Caco-2 (cell line): ENCODE results near the gene GTPBP1. TPM values are rescaled to one million over a fixed set of nuclear protein-coding genes. Genes with fewer than 3 reads are reported as not detected.

ENCODE experiments used
- BruUV-seq: library from RNA; stranded (reverse); fragments of 400-500 nt; replicated peaks from 2 replicates; lab custom pipeline; 2021; lab: Mats Ljungman, UMichigan
- CTCF ChIA-PET: fragments of 300-600 bp; sonication (Branson Sonifier 250); formaldehyde crosslinking; loops from one replicate; lab custom pipeline; 2022; ENCODE audit warnings: antibody characterized with exemption; lab: Charles Lee
- POLR2A ChIA-PET: fragments of 300-600 bp; sonication (Branson Sonifier 250); formaldehyde crosslinking; loops from one replicate; lab custom pipeline; 2022; ENCODE audit warnings: antibody characterized with exemption; lab: Charles Lee
- DNase-seq, 2 experiments: peaks; one replicate each; pipeline versions ENCODE4 v3.0.0 to v3.0.0-alpha.2; 2020 to 2022
- H3K27me3 ChIP-seq: replicated peaks from 2 replicates; pipeline ENCODE4 v1.6.0; 2011; ENCODE audit warnings: low read length; ENCODE audit not compliant: control insufficient read depth, insufficient read depth
- H3K36me3 ChIP-seq: 2 replicates; pipeline ENCODE4 v1.5.1; 2011; ENCODE audit warnings: low read length; ENCODE audit not compliant: control insufficient read depth, insufficient read depth
- H3K4me1 ChIP-seq: fragments of 250-450 bp; sonication (Bioruptor Pico); 2 replicates; pipeline ENCODE4 v1.5.1; 2020; ENCODE audit warnings: mild to moderate bottlenecking
- H3K4me3 ChIP-seq: 2 replicates; pipeline ENCODE4 v1.5.1; 2011; ENCODE audit warnings: low read depth, mild to moderate bottlenecking, control low read depth, low read length
- H3K9me3 ChIP-seq: fragments of 250-450 bp; sonication (Bioruptor Pico); 2 replicates; pipeline ENCODE4 v1.5.1; 2020; ENCODE audit warnings: mild to moderate bottlenecking, moderate library complexity
- H3K27ac Mint-ChIP-seq: one replicate; pipeline ENCODE4 v1.8.0; 2022; ENCODE audit warnings: mixed read lengths; ENCODE audit not compliant: unreplicated experiment
- H3K27me3 Mint-ChIP-seq: one replicate; pipeline ENCODE4 v1.8.0; 2022; ENCODE audit warnings: mixed read lengths; ENCODE audit not compliant: insufficient read depth, unreplicated experiment
- H3K36me3 Mint-ChIP-seq: one replicate; pipeline ENCODE4 v1.8.0; 2022; ENCODE audit warnings: mild to moderate bottlenecking, mixed read lengths; ENCODE audit not compliant: insufficient read depth, unreplicated experiment
- H3K4me1 Mint-ChIP-seq: one replicate; pipeline ENCODE4 v1.8.0; 2022; ENCODE audit warnings: low read depth, mixed read lengths; ENCODE audit not compliant: unreplicated experiment
- H3K4me3 Mint-ChIP-seq: one replicate; pipeline ENCODE4 v1.8.0; 2022; ENCODE audit warnings: mild to moderate bottlenecking, moderate library complexity, mixed read lengths; ENCODE audit not compliant: unreplicated experiment
- H3K9me3 Mint-ChIP-seq: one replicate; pipeline ENCODE4 v1.8.0; 2022; ENCODE audit warnings: mixed read lengths; ENCODE audit not compliant: unreplicated experiment
- intact Hi-C: fragments of 100-400 bp; cut with micrococcal nuclease; formaldehyde crosslinking; loops from one replicate; pipeline ENCODE4 v1.10.0; 2022; ENCODE audit not compliant: unreplicated experiment
- total RNA-seq: library from RNA; stranded (reverse); gene quantifications from 2 replicates; pipeline ENCODE4 v1.2.3, GENCODE V29; 2022
- TF ChIP-seq, protein P1 (sequence below), 2 experiments: fragments of 200-600 bp in 1 of 2; IDR thresholded peaks; 1 replicate in 1 of 2; 2 replicates in 1 of 2; pipeline versions ENCODE4 v1.5.1 to v1.8.0; 2011 to 2022; ENCODE audit warnings: antibody characterized with exemption in 1 of 2, control low read depth in 1 of 2, inconsistent platforms in 1 of 2, low read depth in 1 of 2, low read length in 1 of 2, mild to moderate bottlenecking in 1 of 2, moderate library complexity in 1 of 2; ENCODE audit not compliant: insufficient read depth in 1 of 2, severe bottlenecking in 1 of 2, unreplicated experiment in 1 of 2

GTPBP1 gene
- total RNA-seq, 1 experiment from 2014 or later, result 47.2 TPM

DNA sequence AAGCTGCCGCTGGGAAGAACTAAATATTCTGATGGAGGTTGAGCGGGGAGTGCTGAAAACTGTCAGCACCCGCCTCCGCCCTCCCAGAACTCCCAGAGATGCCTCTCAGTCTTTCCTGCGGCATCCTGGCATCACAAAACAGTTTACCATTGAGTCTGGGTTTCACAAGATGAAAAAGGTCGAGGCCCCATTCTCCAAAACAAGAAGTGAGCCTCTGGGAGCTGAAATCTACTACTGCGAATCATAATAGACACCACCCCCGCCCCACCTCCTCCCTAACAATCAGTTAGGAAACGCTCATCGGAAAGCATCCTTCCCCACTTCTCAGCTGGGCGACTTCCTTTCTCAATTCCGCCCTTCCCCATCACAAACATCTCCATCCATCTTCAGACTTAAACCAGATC, 49.0 kb downstream of the GTPBP1 start:
- H3K4me3 Mint-ChIP-seq, result peak overlapping the region; percentile 77
- H3K36me3 Mint-ChIP-seq, result peaks cover 30% of the 10 kb centered on the region
- CTCF ChIA-PET, result no interaction called here
- TF ChIP-seq, protein P1, sequence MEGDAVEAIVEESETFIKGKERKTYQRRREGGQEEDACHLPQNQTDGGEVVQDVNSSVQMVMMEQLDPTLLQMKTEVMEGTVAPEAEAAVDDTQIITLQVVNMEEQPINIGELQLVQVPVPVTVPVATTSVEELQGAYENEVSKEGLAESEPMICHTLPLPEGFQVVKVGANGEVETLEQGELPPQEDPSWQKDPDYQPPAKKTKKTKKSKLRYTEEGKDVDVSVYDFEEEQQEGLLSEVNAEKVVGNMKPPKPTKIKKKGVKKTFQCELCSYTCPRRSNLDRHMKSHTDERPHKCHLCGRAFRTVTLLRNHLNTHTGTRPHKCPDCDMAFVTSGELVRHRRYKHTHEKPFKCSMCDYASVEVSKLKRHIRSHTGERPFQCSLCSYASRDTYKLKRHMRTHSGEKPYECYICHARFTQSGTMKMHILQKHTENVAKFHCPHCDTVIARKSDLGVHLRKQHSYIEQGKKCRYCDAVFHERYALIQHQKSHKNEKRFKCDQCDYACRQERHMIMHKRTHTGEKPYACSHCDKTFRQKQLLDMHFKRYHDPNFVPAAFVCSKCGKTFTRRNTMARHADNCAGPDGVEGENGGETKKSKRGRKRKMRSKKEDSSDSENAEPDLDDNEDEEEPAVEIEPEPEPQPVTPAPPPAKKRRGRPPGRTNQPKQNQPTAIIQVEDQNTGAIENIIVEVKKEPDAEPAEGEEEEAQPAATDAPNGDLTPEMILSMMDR (IDR thresholded peaks at IDR 0.05; ENCODE audit: insufficient read depth in 1 of 2, low read depth in 1 of 2, low read length in 1 of 2, severe bottlenecking in 1 of 2, unreplicated experiment in 1 of 2), result no peak
- POLR2A ChIA-PET, result interaction anchor here (0.5 kb wide), 1 partner anchor 558 kb away, joined by 4 read pairs; no protein-coding TSS in a partner anchor
- Histone ChIP-seq H3K36me3 (peaks cover 2% of the 10 kb centered on the region), H3K4me1 (peaks cover 21% of the 10 kb centered on the region), H3K9me3 (no peaks in the 10 kb centered on the region), H3K4me3 (peak overlapping the region; percentile 94), H3K27me3 (no peaks in the 10 kb centered on the region)
- H3K27me3 Mint-ChIP-seq, result no peaks in the 10 kb centered on the region
- no TSS peak for BruUV-seq
- no peaks in the 10 kb centered on the region for H3K9me3 Mint-ChIP-seq
- intact Hi-C loops, result loop anchor here (5.0 kb wide), 1 partner anchor 47 kb away; the partner anchor contains the start of gene GTPBP1
- H3K27ac Mint-ChIP-seq, result peak overlapping the region; percentile 78
- H3K4me1 Mint-ChIP-seq, result peaks cover 13% of the 10 kb centered on the region
- no peak for DNase-seq

DNA sequence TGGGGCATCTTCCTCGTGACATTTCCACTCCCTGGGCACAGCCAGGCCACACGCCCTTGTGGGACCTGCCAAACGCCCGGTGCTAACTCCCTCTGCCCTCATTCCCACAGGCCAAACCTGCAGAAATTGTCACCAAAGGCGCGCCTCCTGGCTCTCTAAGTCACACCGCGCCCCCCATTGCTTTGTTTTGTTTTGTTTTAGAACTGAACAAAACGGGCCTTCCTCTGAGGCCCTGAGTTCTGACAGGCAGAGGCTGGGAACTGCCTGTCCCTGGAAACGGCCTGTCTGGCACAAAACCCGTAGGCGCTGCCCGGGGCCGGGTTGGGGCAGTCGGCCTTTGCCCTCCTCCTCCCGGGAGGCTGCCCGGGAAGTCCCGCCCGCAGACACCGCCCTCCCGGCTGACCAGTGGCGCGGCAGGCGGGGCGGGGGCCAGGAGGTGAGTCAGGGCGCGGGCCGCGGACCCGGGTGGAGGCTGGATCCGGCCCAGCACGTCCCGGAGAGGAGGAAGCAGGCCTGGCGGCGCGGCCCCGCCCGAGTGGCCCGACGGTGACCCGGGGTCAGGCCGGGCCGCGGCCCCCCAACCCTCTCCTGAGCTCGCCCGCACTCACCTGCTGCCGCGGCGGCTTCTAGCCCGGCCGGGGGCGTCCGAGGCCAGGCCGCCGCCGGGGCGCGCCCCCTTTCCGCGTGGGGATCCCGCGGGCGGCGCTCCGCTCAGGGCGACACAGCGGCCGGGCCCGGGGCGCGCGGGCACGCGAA, 49.6 kb downstream of the GTPBP1 start:
- no TSS peak for BruUV-seq
- peak overlapping the region; percentile 78 for H3K27ac Mint-ChIP-seq
- POLR2A ChIA-PET, result no interaction called here

GRCh38 chr22:38755911-38756532, 50.3 kb downstream of the GTPBP1 start, which contains the start of gene SUN2:
TSS of gene SUN2 (minus strand) at chr22:38755998. CDS start at chr22:38752628, 3,370 bp downstream.
- no TSS peak for BruUV-seq
- intact Hi-C loops, result loop anchor here (5.0 kb wide), 1 partner anchor 49 kb away; the partner anchor contains the start of gene GTPBP1

More for the DNA sequence above, 49.6 kb downstream of the GTPBP1 start:
- no peaks in the 10 kb centered on the region for H3K9me3 ChIP-seq
- peaks cover 2% of the 10 kb centered on the region for H3K36me3 ChIP-seq
- no peaks in the 10 kb centered on the region for H3K27me3 Mint-ChIP-seq
- peak overlapping the region; percentile 94 for H3K4me3 ChIP-seq
- TF ChIP-seq, protein P1 (IDR thresholded peaks at IDR 0.05; ENCODE audit: insufficient read depth in 1 of 2, low read depth in 1 of 2, low read length in 1 of 2, severe bottlenecking in 1 of 2, unreplicated experiment in 1 of 2), result no peak
- H3K4me3 Mint-ChIP-seq, result peak overlapping the region; percentile 77
- intact Hi-C loops, result loop anchor here (5.0 kb wide), 1 partner anchor 48 kb away; the partner anchor contains the start of gene GTPBP1
- peaks cover 21% of the 10 kb centered on the region for H3K4me1 ChIP-seq
- peaks cover 25% of the 10 kb centered on the region for H3K36me3 Mint-ChIP-seq
- H3K27me3 ChIP-seq, result no peaks in the 10 kb centered on the region
- no peaks in the 10 kb centered on the region for H3K9me3 Mint-ChIP-seq
- peaks cover 13% of the 10 kb centered on the region for H3K4me1 Mint-ChIP-seq
- DNase-seq, result peak; percentile 84 to 92
- CTCF ChIA-PET, result interaction anchor here (1.6 kb wide), 1 partner anchor 14 kb away, joined by 11 read pairs; no protein-coding TSS in a partner anchor

More at GRCh38 chr22:38755911-38756532, 50.3 kb downstream of the GTPBP1 start, which contains the start of gene SUN2:
- peak within 1 kb of the TSS; percentile 80 for H3K27ac Mint-ChIP-seq
- no peaks in the 10 kb centered on the region for H3K27me3 ChIP-seq
- H3K9me3 ChIP-seq, result no peaks in the 10 kb centered on the region
- H3K36me3 ChIP-seq, result peaks cover 2% of the 10 kb centered on the region
- H3K4me1 ChIP-seq, result peaks cover 21% of the 10 kb centered on the region
- H3K4me3 ChIP-seq, result peak within 1 kb of the TSS; percentile 94
- peak; percentile 85 to 91 for DNase-seq
- peaks cover 24% of the 10 kb centered on the region for H3K36me3 Mint-ChIP-seq
- H3K4me1 Mint-ChIP-seq, result peaks cover 13% of the 10 kb centered on the region
- CTCF ChIA-PET, result interaction anchor here (1.1 to 1.6 kb wide), 2 partner anchors 10 to 13 kb away, joined by 4 to 11 read pairs; no protein-coding TSS in a partner anchor
- H3K4me3 Mint-ChIP-seq, result peak within 1 kb of the TSS; percentile 77
- TF ChIP-seq, protein P1 (IDR thresholded peaks at IDR 0.05; ENCODE audit: insufficient read depth in 1 of 2, low read depth in 1 of 2, low read length in 1 of 2, severe bottlenecking in 1 of 2, unreplicated experiment in 1 of 2), result no peak
- no peaks in the 10 kb centered on the region for H3K9me3 Mint-ChIP-seq
- POLR2A ChIA-PET, result no interaction called here
- no peaks in the 10 kb centered on the region for H3K27me3 Mint-ChIP-seq
